ENCODE measurements around the gene PTPRD.

The PTPRD gene

GRCh38 chr9:9846557-9846956 is 766.2 kb downstream of the PTPRD start:
- POLR2A ChIA-PET: no interaction called here
- Histone ChIP-seq H3K4me1 (ENCODE audit: control insufficient read depth, insufficient read depth, low read length) (no peaks in the 10 kb centered on the region), H3K36me3 (ENCODE audit: control insufficient read depth in 2 of 2, insufficient read depth in 1 of 2, low read length in 2 of 2) (no peaks in the 10 kb centered on the region), H3K27ac (ENCODE audit: extremely low read depth, low read depth, low read length) (no peak overlapping the region), H3K9me3 (ENCODE audit: control insufficient read depth, insufficient read depth, low read depth, low read length) (no peaks in the 10 kb centered on the region), H3K4me3 (ENCODE audit: low read depth, low read length) (no peak overlapping the region)
- TF ChIP-seq SCRT2 (tag by site-specific recombination; IDR thresholded peaks at IDR 0.05) (no peak), ZNF341 (tag by site-specific recombination; IDR thresholded peaks at IDR 0.05; ENCODE audit: low read depth) (no peak), ZNF521 (tag by site-specific recombination; IDR thresholded peaks at IDR 0.05) (no peak), ZNF670 (tag by site-specific recombination; IDR thresholded peaks at IDR 0.05; ENCODE audit: low read depth) (no peak), ZNF221 (tag by site-specific recombination; IDR thresholded peaks at IDR 0.05; ENCODE audit: borderline replicate concordance) (no peak), ZBTB26 (tag by site-specific recombination; optimal IDR thresholded peaks at IDR 0.05) (no peak), ZNF621 (tag by site-specific recombination; IDR thresholded peaks at IDR 0.05) (no peak), PATZ1 (tag by site-specific recombination; IDR thresholded peaks at IDR 0.05) (no peak), ZNF558 (tag by site-specific recombination; IDR thresholded peaks at IDR 0.05) (no peak), ZNF184 (tag by site-specific recombination; IDR thresholded peaks at IDR 0.05) (no peak), ZNF843 (tag by site-specific recombination; IDR thresholded peaks at IDR 0.05) (no peak), ZNF514 (tag by site-specific recombination; IDR thresholded peaks at IDR 0.05) (no peak), ZBTB7A (tag by site-specific recombination; IDR thresholded peaks at IDR 0.05; ENCODE audit: low read depth) (no peak), ZNF24 (tag by site-specific recombination; IDR thresholded peaks at IDR 0.05) (no peak), ZNF148 (tag by site-specific recombination; IDR thresholded peaks at IDR 0.05; ENCODE audit: borderline replicate concordance) (no peak), OSR2 (tag by site-specific recombination; IDR thresholded peaks at IDR 0.05) (no peak), MYNN (tag by site-specific recombination; IDR thresholded peaks at IDR 0.05; ENCODE audit: borderline replicate concordance) (no peak)
- CTCF ChIA-PET: no interaction called here

- Histone ChIP-seq H3K36me3 (ENCODE audit: control insufficient read depth in 2 of 2, insufficient read depth in 1 of 2, low read length in 2 of 2) (no peaks in the 10 kb centered on the region), H3K27ac (ENCODE audit: extremely low read depth, low read depth, low read length) (no peak overlapping the region), H3K4me3 (ENCODE audit: low read depth, low read length) (no peak overlapping the region), H3K9me3 (ENCODE audit: control insufficient read depth, insufficient read depth, low read depth, low read length) (no peaks in the 10 kb centered on the region), H3K4me1 (ENCODE audit: control insufficient read depth, insufficient read depth, low read length) (no peaks in the 10 kb centered on the region)
- ChIA-PET POLR2A (no interaction called here), CTCF (interaction anchor here (0.7 kb wide), 1 partner anchor 16 kb away, joined by 4 read pairs; no protein-coding TSS in a partner anchor)
- TF ChIP-seq ZNF624 (tag by site-specific recombination; IDR thresholded peaks at IDR 0.05) (no peak), ZNF544 (tag by site-specific recombination; IDR thresholded peaks at IDR 0.05) (no peak), HIC1 (tag by site-specific recombination; IDR thresholded peaks at IDR 0.05) (no peak), ZNF292 (tag by site-specific recombination; IDR thresholded peaks at IDR 0.05; ENCODE audit: borderline replicate concordance, low read depth) (no peak), ZSCAN4 (tag by site-specific recombination; IDR thresholded peaks at IDR 0.05) (no peak), ZNF473 (tag by site-specific recombination; IDR thresholded peaks at IDR 0.05) (no peak), SP3 (tag by site-specific recombination; IDR thresholded peaks at IDR 0.05) (no peak), EGR2 (tag by site-specific recombination; IDR thresholded peaks at IDR 0.05; ENCODE audit: low read depth) (no peak), HOXC10 (CRISPR knock-in tag; IDR thresholded peaks at IDR 0.05) (no peak)
Measured at GRCh38 chr9:9820436-9820835, 792.4 kb downstream of the PTPRD start.
